Lung (tissue), 12 donors: Measurements from ENCODE around the gene TPRA1. TPM values are rescaled to one million over a fixed set of nuclear protein-coding genes. Genes with fewer than 3 reads are reported as not detected.

Experiments
- ATAC-seq: fragments of 200-7000 bp; cut with Tn5 transposase; one replicate; pipeline ENCODE4 v1.9.1; 2020; ENCODE audit warnings: moderate number of reproducible peaks; ENCODE audit not compliant: insufficient read depth, low FRiP score
- DNase-seq, 3 donors: peaks; one replicate each; pipeline ENCODE4 v3.0.0-alpha.2; 2013 to 2017
- H3K27ac ChIP-seq, 2 donors: one replicate each; pipeline ENCODE4 v1.5.1; 2013; ENCODE audit warnings: mild to moderate bottlenecking in 2 of 2, moderate library complexity in 2 of 2, control low read depth in 1 of 2, inconsistent platforms in 1 of 2, low read depth in 1 of 2, low read length in 1 of 2
- H3K27me3 ChIP-seq, 3 donors: one replicate each; pipeline ENCODE4 v1.5.1; 2013; ENCODE audit warnings: low read length in 2 of 3; ENCODE audit not compliant: control insufficient read depth in 3 of 3, insufficient read depth in 3 of 3
- H3K36me3 ChIP-seq, 4 donors: one replicate each; pipeline ENCODE4 v1.5.1; 2013; ENCODE audit warnings: low read length in 4 of 4, mild to moderate bottlenecking in 1 of 4, moderate library complexity in 1 of 4; ENCODE audit not compliant: control insufficient read depth in 4 of 4, insufficient read depth in 4 of 4
- H3K4me1 ChIP-seq, 5 donors: one replicate each; pipeline ENCODE4 v1.5.1; 2013; ENCODE audit warnings: low read length in 5 of 5, mild to moderate bottlenecking in 2 of 5, moderate library complexity in 1 of 5; ENCODE audit not compliant: control insufficient read depth in 5 of 5, insufficient read depth in 5 of 5
- H3K4me3 ChIP-seq: one replicate; pipeline ENCODE4 v1.5.1; 2013; ENCODE audit warnings: mild to moderate bottlenecking, control low read depth, moderate library complexity
- H3K9ac ChIP-seq, 2 donors: one replicate each; pipeline ENCODE4 v1.5.1; 2013; ENCODE audit warnings: low read length in 2 of 2, control low read depth in 1 of 2; ENCODE audit not compliant: insufficient read depth in 1 of 2
- H3K9me3 ChIP-seq, 4 donors: one replicate each; pipeline ENCODE4 v1.5.1; 2013; ENCODE audit warnings: low read length in 3 of 4, mild to moderate bottlenecking in 1 of 4, moderate library complexity in 1 of 4; ENCODE audit not compliant: control insufficient read depth in 4 of 4, insufficient read depth in 3 of 4
- CTCF ChIP-seq: IDR thresholded peaks from 2 replicates; pipeline ENCODE4 v1.5.1; 2012; ENCODE audit warnings: mild to moderate bottlenecking; ENCODE audit errors: control extremely low read depth, extremely low read depth
- WGBS, 2 donors: extraction: QIAGEN DNeasy Blood & Tissue Kit; methylation state at CpG; one replicate each; pipeline ENCODE4 v1.1.7; 2013; 5-methylcytosine and 5-hydroxymethylcytosine counted together
- polyA plus RNA-seq, 2 donors: library from polyadenylated mRNA; stranded (reverse); fragments of 200-250 nt; gene quantifications; one replicate each; pipeline ENCODE4 v1.2.1, GENCODE V29; 2013
- total RNA-seq, 2 donors: library from RNA; depleted of rRNA in 1 of 2; stranded (reverse); fragments of >200 nt in 1 of 2; gene quantifications; one replicate each; pipeline ENCODE4 v1.2.1, GENCODE V29; 2014 to 2021
- donor health status: control.
- donor health status: control.
- donor health status: Bipolar disorder and iron deficiency.
- donor health status: healthy.
- donor health status: DM: yes; HTN: yes; CAD: no.

The TPRA1 gene
- total and polyA plus RNA-seq, 4 donors: 28.9 to 53.2 (median 38.0) TPM

- WGBS, 2 donors: 87 to 94% methylated on average over 6 of the region's 6 CpGs
- Histone ChIP-seq H3K27ac (no peak overlapping the region), H3K4me1 (no peaks in the 10 kb centered on the region), H3K27me3 (no peaks in the 10 kb centered on the region), H3K4me3 (no peak overlapping the region), H3K36me3 (peaks cover 0 to 46% (median 27%) of the 10 kb centered on the region in 4 donors), H3K9ac (no peak overlapping the region), H3K9me3 (no peaks in the 10 kb centered on the region)
- ATAC-seq (no peak), DNase-seq (no peak)
- no peak for TF ChIP-seq CTCF
These were observed 25.2 kb upstream of the TPRA1 start for GRCh38 chr3:127615631-127616305.

GRCh38 chr3:127614928-127615589 lies 24.5 kb upstream of the TPRA1 start:
- TF ChIP-seq CTCF: no peak
- no peak overlapping the region for H3K27ac ChIP-seq
- no peak overlapping the region for H3K9ac ChIP-seq
- no peaks in the 10 kb centered on the region for H3K27me3 ChIP-seq
- no peak overlapping the region for H3K4me3 ChIP-seq
- DNase-seq (no peak), ATAC-seq (no peak)
- H3K4me1 ChIP-seq: no peaks in the 10 kb centered on the region
- H3K36me3 ChIP-seq: peaks cover 0 to 45% (median 27%) of the 10 kb centered on the region in 4 donors
- no peaks in the 10 kb centered on the region for H3K9me3 ChIP-seq
- 83 to 86% methylated on average over 4 of the region's 4 CpGs for WGBS, 2 donors

- no peak for TF ChIP-seq CTCF
- Histone ChIP-seq H3K4me3 (no peak overlapping the region), H3K27ac (no peak overlapping the region), H3K9me3 (no peaks in the 10 kb centered on the region), H3K9ac (no peak overlapping the region), H3K4me1 (no peaks in the 10 kb centered on the region), H3K27me3 (no peaks in the 10 kb centered on the region), H3K36me3 (peaks cover 0 to 46% (median 25%) of the 10 kb centered on the region in 4 donors)
- DNase-seq (no peak), ATAC-seq (no peak)
These were observed 22.9 kb upstream of the TPRA1 start for GRCh38 chr3:127613406-127613805.
